ENCODE data around the gene ZCCHC3. TPM values are rescaled to one million over a fixed set of nuclear protein-coding genes. Genes with fewer than 3 reads are reported as not detected.

Gene ZCCHC3
- total RNA-seq, 1 experiment from 2014 or later: 43.6 TPM

DNA sequence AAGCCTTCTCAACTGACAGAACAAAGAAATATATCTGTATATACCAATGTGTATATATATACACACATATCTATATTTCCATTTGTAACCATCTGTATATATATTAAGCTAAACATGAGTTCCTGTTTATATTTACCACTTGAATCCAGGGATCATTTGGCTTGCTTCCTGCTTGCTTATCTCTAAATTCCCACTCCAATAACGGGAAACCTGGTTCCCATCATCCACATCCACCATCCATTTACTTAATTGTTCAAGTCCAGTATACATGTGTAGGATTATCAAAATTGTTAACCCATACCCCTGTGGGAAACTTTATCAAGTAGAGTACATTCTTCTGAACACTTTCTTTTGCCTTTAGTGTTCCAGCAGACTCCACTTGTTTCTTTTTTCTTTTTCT, 15.5 kb downstream of the ZCCHC3 start (continued):
- TF ChIP-seq GRHL2 (CRISPR knock-in tag; IDR thresholded peaks at IDR 0.05; ENCODE audit: insufficient replicate concordance, severe bottlenecking) (no peak), MYBL2 (CRISPR knock-in tag; IDR thresholded peaks at IDR 0.05) (no peak), JUN (CRISPR knock-in tag; IDR thresholded peaks at IDR 0.05) (no peak)
- TF ChIP-seq, protein P1, sequence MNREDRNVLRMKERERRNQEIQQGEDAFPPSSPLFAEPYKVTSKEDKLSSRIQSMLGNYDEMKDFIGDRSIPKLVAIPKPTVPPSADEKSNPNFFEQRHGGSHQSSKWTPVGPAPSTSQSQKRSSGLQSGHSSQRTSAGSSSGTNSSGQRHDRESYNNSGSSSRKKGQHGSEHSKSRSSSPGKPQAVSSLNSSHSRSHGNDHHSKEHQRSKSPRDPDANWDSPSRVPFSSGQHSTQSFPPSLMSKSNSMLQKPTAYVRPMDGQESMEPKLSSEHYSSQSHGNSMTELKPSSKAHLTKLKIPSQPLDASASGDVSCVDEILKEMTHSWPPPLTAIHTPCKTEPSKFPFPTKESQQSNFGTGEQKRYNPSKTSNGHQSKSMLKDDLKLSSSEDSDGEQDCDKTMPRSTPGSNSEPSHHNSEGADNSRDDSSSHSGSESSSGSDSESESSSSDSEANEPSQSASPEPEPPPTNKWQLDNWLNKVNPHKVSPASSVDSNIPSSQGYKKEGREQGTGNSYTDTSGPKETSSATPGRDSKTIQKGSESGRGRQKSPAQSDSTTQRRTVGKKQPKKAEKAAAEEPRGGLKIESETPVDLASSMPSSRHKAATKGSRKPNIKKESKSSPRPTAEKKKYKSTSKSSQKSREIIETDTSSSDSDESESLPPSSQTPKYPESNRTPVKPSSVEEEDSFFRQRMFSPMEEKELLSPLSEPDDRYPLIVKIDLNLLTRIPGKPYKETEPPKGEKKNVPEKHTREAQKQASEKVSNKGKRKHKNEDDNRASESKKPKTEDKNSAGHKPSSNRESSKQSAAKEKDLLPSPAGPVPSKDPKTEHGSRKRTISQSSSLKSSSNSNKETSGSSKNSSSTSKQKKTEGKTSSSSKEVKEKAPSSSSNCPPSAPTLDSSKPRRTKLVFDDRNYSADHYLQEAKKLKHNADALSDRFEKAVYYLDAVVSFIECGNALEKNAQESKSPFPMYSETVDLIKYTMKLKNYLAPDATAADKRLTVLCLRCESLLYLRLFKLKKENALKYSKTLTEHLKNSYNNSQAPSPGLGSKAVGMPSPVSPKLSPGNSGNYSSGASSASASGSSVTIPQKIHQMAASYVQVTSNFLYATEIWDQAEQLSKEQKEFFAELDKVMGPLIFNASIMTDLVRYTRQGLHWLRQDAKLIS (CRISPR knock-in tag; IDR thresholded peaks at IDR 0.05; ENCODE audit: borderline replicate concordance): no peak
- TF ChIP-seq, protein P2, sequence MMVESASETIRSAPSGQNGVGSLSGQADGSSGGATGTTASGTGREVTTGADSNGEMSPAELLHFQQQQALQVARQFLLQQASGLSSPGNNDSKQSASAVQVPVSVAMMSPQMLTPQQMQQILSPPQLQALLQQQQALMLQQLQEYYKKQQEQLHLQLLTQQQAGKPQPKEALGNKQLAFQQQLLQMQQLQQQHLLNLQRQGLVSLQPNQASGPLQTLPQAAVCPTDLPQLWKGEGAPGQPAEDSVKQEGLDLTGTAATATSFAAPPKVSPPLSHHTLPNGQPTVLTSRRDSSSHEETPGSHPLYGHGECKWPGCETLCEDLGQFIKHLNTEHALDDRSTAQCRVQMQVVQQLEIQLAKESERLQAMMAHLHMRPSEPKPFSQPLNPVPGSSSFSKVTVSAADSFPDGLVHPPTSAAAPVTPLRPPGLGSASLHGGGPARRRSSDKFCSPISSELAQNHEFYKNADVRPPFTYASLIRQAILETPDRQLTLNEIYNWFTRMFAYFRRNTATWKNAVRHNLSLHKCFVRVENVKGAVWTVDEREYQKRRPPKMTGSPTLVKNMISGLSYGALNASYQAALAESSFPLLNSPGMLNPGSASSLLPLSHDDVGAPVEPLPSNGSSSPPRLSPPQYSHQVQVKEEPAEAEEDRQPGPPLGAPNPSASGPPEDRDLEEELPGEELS (CRISPR knock-in tag; IDR thresholded peaks at IDR 0.05): no peak

DNA sequence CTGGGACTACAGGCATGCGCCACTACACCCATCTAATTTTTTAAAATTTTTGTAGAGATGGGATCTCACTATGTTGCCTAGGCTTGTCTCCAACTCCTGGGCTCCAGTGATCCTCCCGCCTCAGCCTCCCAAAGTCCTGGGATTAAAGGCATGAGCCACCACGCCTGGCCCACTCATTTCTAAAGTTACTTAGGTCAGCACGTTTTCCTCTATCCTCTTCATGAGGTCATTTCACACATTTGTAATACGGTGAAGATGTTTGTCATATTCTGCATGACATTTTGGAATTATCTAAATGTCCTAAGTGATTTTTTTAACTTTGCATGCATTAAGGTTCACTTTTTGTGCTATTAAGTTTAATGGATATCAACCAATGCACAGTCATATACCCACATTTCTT, 16.0 kb downstream of the ZCCHC3 start:
- Mint-ChIP-seq H3K4me3 (no peak overlapping the region), H3K9me3 (no peaks in the 10 kb centered on the region), H3K36me3 (no peaks in the 10 kb centered on the region), H3K27ac (no peak overlapping the region), H3K4me1 (peaks cover 22% of the 10 kb centered on the region), H3K27me3 (ENCODE audit: low read depth) (no peaks in the 10 kb centered on the region)
- DNase-seq (ENCODE audit: low spot score): no peak
- TF ChIP-seq, protein P2 (CRISPR knock-in tag; IDR thresholded peaks at IDR 0.05): no peak
- TF ChIP-seq, protein P3, sequence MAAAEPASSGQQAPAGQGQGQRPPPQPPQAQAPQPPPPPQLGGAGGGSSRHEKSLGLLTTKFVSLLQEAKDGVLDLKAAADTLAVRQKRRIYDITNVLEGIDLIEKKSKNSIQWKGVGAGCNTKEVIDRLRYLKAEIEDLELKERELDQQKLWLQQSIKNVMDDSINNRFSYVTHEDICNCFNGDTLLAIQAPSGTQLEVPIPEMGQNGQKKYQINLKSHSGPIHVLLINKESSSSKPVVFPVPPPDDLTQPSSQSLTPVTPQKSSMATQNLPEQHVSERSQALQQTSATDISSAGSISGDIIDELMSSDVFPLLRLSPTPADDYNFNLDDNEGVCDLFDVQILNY (CRISPR knock-in tag; IDR thresholded peaks at IDR 0.05): no peak
- ChIA-PET CTCF (interaction anchor here (1.1 kb wide), 1 partner anchor 11 kb away, joined by 3 read pairs; no protein-coding TSS in a partner anchor), POLR2A (no interaction called here)
- ATAC-seq: no peak

DNA sequence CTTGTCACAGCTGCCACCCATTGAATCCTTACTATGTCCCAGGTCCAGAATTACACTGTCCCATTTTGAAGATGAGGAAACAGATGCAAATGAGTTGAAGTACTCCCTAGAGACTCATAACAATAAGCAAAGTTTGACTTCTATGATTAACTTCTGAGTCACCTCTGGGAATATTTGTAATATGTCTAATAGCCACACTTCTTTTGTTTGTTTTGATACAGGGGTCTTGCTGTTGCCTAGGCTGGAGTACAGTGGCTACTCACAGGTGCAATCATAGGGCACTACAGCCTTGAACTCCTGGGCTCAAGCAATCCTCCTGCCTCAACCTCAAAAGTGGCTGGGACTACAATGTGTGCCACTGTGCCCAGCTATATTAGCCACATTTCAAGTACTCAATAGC, 16.6 kb downstream of the ZCCHC3 start:
- Mint-ChIP-seq H3K9me3 (no peaks in the 10 kb centered on the region), H3K4me1 (peaks cover 16% of the 10 kb centered on the region), H3K36me3 (no peaks in the 10 kb centered on the region), H3K4me3 (no peak overlapping the region), H3K27ac (no peak overlapping the region), H3K27me3 (ENCODE audit: low read depth) (no peaks in the 10 kb centered on the region)
- DNase-seq (ENCODE audit: low spot score): no peak
- POLR2A ChIA-PET: interaction anchor here (1.0 kb wide), 1 partner anchor 10 kb away, joined by 3 read pairs; no protein-coding TSS in a partner anchor
- ATAC-seq: no peak
- CTCF ChIA-PET: no interaction called here
- no peak for TF ChIP-seq FOXJ3 (CRISPR knock-in tag; IDR thresholded peaks at IDR 0.05; ENCODE audit: borderline replicate concordance)
- TF ChIP-seq SMAD4 (CRISPR knock-in tag; IDR thresholded peaks at IDR 0.05): no peak
- TF ChIP-seq, protein P4, sequence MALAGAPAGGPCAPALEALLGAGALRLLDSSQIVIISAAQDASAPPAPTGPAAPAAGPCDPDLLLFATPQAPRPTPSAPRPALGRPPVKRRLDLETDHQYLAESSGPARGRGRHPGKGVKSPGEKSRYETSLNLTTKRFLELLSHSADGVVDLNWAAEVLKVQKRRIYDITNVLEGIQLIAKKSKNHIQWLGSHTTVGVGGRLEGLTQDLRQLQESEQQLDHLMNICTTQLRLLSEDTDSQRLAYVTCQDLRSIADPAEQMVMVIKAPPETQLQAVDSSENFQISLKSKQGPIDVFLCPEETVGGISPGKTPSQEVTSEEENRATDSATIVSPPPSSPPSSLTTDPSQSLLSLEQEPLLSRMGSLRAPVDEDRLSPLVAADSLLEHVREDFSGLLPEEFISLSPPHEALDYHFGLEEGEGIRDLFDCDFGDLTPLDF (CRISPR knock-in tag; IDR thresholded peaks at IDR 0.05): no peak
- TF ChIP-seq NFYB (CRISPR knock-in tag; conservative IDR thresholded peaks at IDR 0.05; ENCODE audit: low read depth): no peak
- TF ChIP-seq ZBTB21 (CRISPR knock-in tag; IDR thresholded peaks at IDR 0.05; ENCODE audit: borderline replicate concordance): no peak
- TF ChIP-seq JUN (CRISPR knock-in tag; IDR thresholded peaks at IDR 0.05): no peak
- TF ChIP-seq, protein P5, sequence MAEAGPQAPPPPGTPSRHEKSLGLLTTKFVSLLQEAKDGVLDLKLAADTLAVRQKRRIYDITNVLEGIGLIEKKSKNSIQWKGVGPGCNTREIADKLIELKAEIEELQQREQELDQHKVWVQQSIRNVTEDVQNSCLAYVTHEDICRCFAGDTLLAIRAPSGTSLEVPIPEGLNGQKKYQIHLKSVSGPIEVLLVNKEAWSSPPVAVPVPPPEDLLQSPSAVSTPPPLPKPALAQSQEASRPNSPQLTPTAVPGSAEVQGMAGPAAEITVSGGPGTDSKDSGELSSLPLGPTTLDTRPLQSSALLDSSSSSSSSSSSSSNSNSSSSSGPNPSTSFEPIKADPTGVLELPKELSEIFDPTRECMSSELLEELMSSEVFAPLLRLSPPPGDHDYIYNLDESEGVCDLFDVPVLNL (CRISPR knock-in tag; IDR thresholded peaks at IDR 0.05; ENCODE audit: borderline replicate concordance, low read depth): no peak
- TF ChIP-seq CREB1 (CRISPR knock-in tag; IDR thresholded peaks at IDR 0.05): no peak
- TF ChIP-seq FOXP1 (CRISPR knock-in tag; IDR thresholded peaks at IDR 0.05; ENCODE audit: borderline replicate concordance): no peak
- no peak for TF ChIP-seq ZNF263 (CRISPR knock-in tag; IDR thresholded peaks at IDR 0.05; ENCODE audit: low read depth)
- TF ChIP-seq NR1H2 (CRISPR knock-in tag; IDR thresholded peaks at IDR 0.05): no peak
- TF ChIP-seq ZNF138 (CRISPR knock-in tag; conservative IDR thresholded peaks at IDR 0.05): no peak
- no peak for TF ChIP-seq ZNF121 (CRISPR knock-in tag; IDR thresholded peaks at IDR 0.05)
- TF ChIP-seq ZNF423 (CRISPR knock-in tag; IDR thresholded peaks at IDR 0.05): no peak
- TF ChIP-seq IRF2 (CRISPR knock-in tag; IDR thresholded peaks at IDR 0.05; ENCODE audit: borderline replicate concordance, low read depth): no peak

Data from WTC11 (cell line).